ENCODE data around the gene FSIP1.

GRCh38 chr15:39797407-39797806, 14.8 kb upstream of the FSIP1 start:
- TF ChIP-seq CTCF (IDR thresholded peaks at IDR 0.05) (no peak), POLR2A (IDR thresholded peaks at IDR 0.05) (no peak), EP300 (IDR thresholded peaks at IDR 0.05) (no peak)

All from tibial nerve (tissue), 4 donors.